Cardiac muscle cell (in vitro differentiated cells and primary cell): ENCODE measurements around the gene DIP2A. TPM values are rescaled to one million over a fixed set of nuclear protein-coding genes. Genes with fewer than 3 reads are reported as not detected.

Source experiments
- DNase-seq, 2 donors: peaks; one replicate each; pipeline versions ENCODE4 v3.0.0 to v3.0.0-alpha.2; 2010 to 2017; ENCODE audit warnings: low read depth in 1 of 2, low spot score in 1 of 2
- H3K27ac ChIP-seq: fragments of 200-600 bp; sonication (generic); 2 replicates; pipeline ENCODE4 v1.5.1; 2016
- H3K27me3 ChIP-seq: fragments of 200-600 bp; sonication (generic); 2 replicates; pipeline ENCODE4 v1.6.0; 2016; ENCODE audit warnings: control low read depth
- H3K36me3 ChIP-seq: fragments of 200-600 bp; sonication (generic); 2 replicates; pipeline ENCODE4 v1.5.1; 2016; ENCODE audit warnings: control low read depth
- H3K4me1 ChIP-seq: fragments of 200-600 bp; sonication (generic); 2 replicates; pipeline ENCODE4 v1.8.1; 2017; ENCODE audit warnings: low read depth, mild to moderate bottlenecking, mixed run types
- H3K4me3 ChIP-seq: fragments of 200-600 bp; sonication (generic); 2 replicates; pipeline ENCODE4 v1.5.1; 2016; ENCODE audit warnings: mild to moderate bottlenecking
- H3K9me3 ChIP-seq: fragments of 200-600 bp; sonication (generic); 2 replicates; pipeline ENCODE4 v1.5.1; 2017; ENCODE audit warnings: low read depth, mild to moderate bottlenecking, control low read depth
- CTCF ChIP-seq: IDR thresholded peaks from 2 replicates; pipeline ENCODE4 v1.5.1; 2012; ENCODE audit warnings: low read depth, mild to moderate bottlenecking, low read length
- polyA plus RNA-seq: library from polyadenylated mRNA; unstranded; fragments of >200 nt; fragmentation: Nextera tagmentation; extraction: Ambion mirVana; gene quantifications from 2 replicates; pipeline ENCODE4 v1.2.1, GENCODE V29; 2016
- total RNA-seq: library from RNA; depleted of rRNA; stranded (reverse); fragments of >200 nt; gene quantifications from 2 replicates; pipeline ENCODE4 v1.2.3, GENCODE V29; 2016

DIP2A gene
- total and polyA plus RNA-seq, 2 experiments from 2014 or later, result 21.7 to 42.2 TPM

- Histone ChIP-seq H3K27me3 (no peaks in the 10 kb centered on the region), H3K4me3 (no peak overlapping the region), H3K9me3 (no peaks in the 10 kb centered on the region), H3K36me3 (no peaks in the 10 kb centered on the region), H3K4me1 (no peaks in the 10 kb centered on the region), H3K27ac (no peak overlapping the region)
- TF ChIP-seq CTCF, result no peak
- no peak for DNase-seq
Observed at GRCh38 chr21:46618738-46619379, 160.2 kb downstream of the DIP2A start.

Other genes starting within 250 kb of the DIP2A start
- gene LSS, start 230.1 kb upstream of the DIP2A start, total RNA-seq, result 86.9 and 191 TPM in 2 replicates
- gene LSS, start 230.1 kb upstream of the DIP2A start, polyA plus RNA-seq, result 56.2 and 112 TPM in 2 replicates
- 71.8 and 106 TPM in 2 replicates for gene MCM3AP, start 173.3 kb upstream of the DIP2A start, total RNA-seq
- gene MCM3AP, start 173.3 kb upstream of the DIP2A start, polyA plus RNA-seq, result 39.6 and 74.3 TPM in 2 replicates
- 17.9 and 24.9 TPM in 2 replicates for gene YBEY, start 172.5 kb upstream of the DIP2A start, total RNA-seq
- 24.5 and 25.5 TPM in 2 replicates for gene YBEY, start 172.5 kb upstream of the DIP2A start, polyA plus RNA-seq
- 15.5 and 32.6 TPM in 2 replicates for gene C21orf58, start 135.0 kb upstream of the DIP2A start, total RNA-seq
- 11.1 and 36.5 TPM in 2 replicates for gene C21orf58, start 135.0 kb upstream of the DIP2A start, polyA plus RNA-seq
- 26.6 and 31.3 TPM in 2 replicates for gene PCNT, start 134.7 kb upstream of the DIP2A start, total RNA-seq
- 18.3 and 26.2 TPM in 2 replicates for gene PCNT, start 134.7 kb upstream of the DIP2A start, polyA plus RNA-seq
- 0.21 and 0.49 TPM in 2 replicates for gene S100B, start 146.2 kb downstream of the DIP2A start, total RNA-seq
- gene S100B, start 146.2 kb downstream of the DIP2A start, polyA plus RNA-seq, result 0.16 and 0.81 TPM in 2 replicates
- gene PRMT2, start 176.8 kb downstream of the DIP2A start, total RNA-seq, result 90.5 and 110 TPM in 2 replicates
- gene PRMT2, start 176.8 kb downstream of the DIP2A start, polyA plus RNA-seq, result 115 and 140 TPM in 2 replicates